DMS114 treated with DMSO at 0.1 percent for 48 hours (cell line): Measurements from ENCODE around the gene PPM1L.

ENCODE experiments used
- DNase-seq: peaks from one replicate; lab custom pipeline; 2025; ENCODE audit not compliant: unreplicated experiment; lab: John Stamatoyannopoulos, UW

The PPM1L gene

DNA sequence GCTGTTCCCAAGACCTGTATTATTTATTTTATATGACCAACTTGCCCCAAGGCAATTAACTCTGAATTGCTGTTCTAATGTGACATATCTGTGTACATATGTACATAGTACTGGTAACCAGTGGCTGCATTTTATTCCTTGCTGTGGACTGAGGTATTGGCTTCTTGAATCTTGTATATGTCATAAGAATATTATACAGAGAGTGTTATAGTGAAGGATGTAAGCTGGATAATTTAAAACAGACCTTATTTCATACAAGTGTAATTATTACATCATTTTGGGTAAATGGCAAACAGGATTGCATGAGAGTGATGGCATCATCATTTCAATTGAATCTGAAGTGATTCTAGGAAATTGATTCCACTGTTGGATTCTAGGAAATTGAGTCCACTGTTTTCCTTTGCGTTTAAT, 316.2 kb downstream of the PPM1L start:
- no peak for DNase-seq

DNA sequence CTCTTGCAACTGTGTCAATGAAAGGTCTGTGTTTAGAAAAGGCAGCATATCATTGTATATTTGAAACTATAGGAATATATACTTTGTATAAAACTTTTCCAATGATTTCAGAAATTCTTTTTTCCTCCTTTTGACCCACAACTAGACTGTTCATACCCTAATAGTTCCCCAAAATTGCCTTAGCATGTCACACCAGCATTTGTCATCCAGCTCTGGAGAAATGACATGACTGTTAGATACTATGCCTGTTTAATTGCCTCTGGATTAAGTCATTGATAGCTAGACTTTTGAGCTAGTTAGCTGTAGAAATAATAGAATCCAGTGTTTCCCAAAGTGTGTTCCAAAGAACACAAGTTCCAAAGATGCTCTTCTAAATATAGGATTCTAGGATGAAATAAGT, 316.7 kb downstream of the PPM1L start:
- no peak for DNase-seq

DNA sequence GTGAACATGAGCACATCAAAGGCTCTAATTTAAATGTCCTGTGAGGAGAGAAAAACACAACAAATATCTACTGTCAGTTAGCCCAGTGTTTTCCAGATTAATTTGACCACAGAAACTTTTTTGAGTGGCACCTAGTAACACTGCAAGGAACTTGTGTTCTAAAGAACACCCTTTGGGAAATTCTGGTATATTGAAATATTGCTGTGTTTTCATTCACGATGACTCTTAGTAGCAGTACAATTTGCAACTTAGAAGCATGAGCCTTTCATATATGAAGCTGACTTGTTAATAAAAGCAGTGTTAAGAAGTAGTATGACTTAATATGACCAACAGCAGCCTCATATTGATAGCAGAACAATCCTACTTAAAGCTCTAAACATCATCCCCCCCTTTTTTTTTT, 317.1 kb downstream of the PPM1L start:
- DNase-seq = no peak

DNA sequence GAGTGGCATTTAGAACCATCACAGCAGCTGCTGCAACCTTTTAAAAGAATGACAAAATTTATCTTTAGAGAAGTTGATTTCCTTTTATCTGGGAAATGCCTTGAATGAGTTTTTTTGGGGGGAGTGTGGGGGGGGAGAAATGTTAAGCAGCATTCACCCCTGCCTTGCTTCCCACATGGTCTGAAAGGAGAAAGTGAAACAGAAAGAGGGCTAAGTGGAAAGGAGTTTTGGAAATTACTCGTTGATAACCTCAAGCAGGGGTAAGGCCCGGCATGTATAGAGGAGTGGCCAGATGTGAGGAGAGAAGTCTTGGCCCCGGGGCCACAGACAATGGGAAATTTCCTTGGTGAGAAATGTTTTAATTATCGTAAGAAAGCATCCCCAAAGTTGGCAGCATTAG, 325.6 kb downstream of the PPM1L start:
- no peak for DNase-seq

DNA sequence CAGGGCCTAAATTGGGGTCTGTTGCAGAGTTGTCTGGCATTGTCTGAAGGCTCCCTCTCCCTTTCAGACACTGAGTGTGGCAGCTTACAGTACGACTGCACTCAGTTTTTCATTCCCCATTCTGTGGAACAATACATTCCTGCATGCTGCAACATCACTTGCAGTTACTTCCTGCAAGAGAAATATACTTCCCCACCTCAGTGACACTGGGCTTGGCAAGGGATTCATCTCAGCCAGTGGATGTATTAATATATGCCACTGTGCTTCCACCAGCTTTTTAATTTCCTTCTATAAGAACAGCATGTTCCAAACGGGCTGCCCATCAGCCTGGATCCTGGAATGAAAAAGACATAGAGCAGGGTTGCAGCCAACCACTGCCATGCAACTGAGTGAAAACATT, 326.0 kb downstream of the PPM1L start:
- DNase-seq = no peak

DNA sequence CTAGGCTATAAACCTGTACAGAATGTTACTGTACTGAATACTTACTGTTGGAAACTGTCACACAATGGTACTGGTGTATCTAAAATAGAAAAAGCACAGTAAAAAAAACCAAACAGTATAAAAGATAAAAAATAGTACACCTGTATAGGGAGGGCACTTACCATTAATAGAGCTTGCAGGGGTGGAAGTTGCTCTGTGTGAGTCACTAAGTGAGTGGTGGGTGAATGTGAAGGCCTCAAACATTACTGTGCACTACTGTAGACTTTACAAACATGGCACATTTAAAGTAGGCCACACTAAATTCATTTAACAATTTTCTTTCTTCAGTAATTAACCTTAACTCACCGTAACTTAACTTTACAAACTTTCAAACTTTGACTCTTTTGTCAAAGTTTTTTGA, 327.1 kb downstream of the PPM1L start:
- DNase-seq = no peak

DNA sequence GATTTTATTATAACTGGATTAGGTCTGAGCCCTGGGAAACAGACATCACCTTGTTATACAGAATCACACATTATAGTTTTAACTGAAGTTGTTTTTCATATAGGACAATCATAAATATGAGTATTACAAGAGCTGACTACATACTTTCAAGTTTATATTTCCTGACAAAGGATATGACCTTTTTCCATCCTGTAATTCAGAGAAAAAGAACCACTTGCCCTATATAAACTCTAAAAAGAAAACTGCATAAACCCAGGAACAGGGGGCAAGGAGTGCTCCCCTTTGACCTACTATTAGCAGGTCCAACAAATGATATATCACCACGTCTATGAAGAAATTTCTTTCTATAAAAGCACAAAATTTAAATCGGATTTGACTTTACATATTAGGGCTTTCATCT, 328.2 kb downstream of the PPM1L start:
- no peak for DNase-seq

DNA sequence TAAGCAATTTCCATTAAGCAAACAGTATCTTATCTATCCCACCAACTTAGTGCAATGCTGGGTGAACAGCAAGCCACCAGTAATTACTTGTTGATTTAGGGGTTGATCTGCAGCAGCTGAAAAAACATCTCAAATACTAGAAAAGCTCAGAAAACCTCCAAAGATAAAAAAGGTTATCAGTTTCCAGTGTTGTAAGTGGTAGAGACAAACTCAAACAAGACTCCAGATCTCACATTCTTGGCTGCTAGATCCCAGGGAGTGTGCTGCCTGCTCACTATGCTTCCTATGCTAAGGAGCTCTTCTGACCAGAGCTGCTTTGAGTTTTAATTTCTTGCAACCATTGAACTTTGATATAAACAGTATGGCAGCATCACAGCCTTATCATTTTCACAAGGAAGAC, 337.9 kb downstream of the PPM1L start:
- no peak for DNase-seq

DNA sequence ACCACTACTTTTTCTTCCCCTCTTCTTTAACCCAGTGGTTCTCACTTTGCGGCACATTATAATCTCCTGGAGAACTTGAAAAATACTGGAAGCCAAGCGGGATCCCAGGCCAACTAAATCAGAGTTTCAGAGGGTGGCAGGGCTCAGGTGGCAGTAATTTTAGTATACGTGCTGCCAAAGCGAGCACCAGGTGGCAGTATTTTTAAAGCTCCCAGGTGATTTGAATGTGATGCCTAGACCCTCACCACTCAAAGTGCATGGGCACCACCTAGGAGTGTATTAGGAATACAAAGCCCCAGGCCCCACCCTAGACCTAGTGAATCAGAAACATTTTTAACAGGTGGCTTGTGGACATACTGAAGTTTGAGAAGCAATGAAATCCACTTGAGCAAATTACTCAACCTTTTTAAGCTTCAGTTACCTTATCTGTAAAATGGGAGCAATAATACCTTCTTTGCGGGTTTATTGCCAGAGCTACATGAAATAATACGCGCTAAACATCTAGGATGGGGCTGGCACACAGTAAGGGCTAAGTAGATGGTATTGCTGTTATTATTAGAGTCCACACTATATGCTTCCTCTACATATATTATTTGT, 340.8 kb downstream of the PPM1L start:
- DNase-seq = no peak

DNA sequence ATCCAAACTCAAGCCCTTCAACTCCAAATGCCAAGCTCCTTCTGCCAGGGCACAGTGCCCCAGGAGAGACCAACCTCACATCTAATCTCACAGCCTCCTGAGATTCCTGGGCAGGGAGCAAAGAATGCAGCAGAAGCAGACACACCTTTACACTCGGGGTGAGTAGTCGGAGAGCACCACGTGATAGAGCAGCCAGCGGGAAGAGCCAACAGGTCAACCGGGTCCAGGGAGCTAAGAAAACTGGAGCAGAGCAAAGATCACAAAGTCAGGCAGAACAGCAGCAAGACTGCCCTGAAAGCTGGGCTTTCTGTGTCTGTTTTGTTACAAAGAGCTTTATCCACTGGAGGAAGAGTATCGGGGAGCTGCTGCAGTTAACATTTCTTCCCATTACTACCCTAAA, 345.0 kb downstream of the PPM1L start:
- no peak for DNase-seq

DNA sequence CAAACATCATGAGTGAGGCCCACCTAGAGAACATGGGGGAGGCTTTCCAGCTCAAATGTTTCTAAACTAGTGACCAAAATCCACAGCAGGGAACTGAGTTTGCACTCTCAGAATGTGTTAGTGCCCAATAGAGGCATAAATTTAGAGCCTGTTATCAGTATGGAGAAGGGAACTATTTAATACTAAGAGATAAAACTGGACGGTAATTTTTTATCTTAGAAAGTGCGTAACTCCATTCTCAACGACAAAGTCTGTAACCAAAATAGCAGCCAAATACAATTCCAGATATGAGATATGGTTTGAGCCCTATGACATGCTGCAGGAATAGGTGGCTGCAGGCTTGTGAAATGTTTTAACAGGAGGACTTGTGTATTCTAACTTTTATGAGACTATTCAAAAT, 345.6 kb downstream of the PPM1L start:
- DNase-seq = no peak

DNA sequence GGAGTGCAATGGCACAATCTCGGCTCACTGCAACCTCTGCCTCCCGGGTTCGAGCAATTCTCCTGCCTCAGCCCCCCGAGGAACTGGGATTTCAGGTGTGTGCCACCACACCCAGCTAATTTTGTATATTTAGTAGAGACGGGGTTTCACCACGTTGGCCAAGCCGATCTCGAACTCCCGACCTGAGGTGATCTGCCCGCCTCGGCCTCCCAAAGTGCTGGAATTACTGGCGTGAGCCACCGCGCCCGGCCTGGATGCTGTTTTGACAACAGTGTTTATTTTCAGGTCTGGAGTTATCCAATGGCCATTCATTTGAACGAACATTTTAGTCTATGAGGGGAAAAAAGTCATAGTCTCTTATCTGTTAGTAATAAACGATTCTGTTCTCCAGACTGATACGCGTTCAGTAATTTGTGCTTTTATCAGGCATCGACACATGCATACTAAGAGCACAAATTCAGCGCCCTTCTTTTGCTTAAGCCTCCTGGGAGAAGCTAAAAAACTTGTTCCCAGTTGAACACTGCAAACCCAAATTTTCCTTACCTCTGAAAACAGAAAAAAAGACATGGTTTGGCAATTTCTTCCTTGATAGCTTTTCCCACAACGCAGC, 347.9 kb downstream of the PPM1L start:
- DNase-seq = no peak

DNA sequence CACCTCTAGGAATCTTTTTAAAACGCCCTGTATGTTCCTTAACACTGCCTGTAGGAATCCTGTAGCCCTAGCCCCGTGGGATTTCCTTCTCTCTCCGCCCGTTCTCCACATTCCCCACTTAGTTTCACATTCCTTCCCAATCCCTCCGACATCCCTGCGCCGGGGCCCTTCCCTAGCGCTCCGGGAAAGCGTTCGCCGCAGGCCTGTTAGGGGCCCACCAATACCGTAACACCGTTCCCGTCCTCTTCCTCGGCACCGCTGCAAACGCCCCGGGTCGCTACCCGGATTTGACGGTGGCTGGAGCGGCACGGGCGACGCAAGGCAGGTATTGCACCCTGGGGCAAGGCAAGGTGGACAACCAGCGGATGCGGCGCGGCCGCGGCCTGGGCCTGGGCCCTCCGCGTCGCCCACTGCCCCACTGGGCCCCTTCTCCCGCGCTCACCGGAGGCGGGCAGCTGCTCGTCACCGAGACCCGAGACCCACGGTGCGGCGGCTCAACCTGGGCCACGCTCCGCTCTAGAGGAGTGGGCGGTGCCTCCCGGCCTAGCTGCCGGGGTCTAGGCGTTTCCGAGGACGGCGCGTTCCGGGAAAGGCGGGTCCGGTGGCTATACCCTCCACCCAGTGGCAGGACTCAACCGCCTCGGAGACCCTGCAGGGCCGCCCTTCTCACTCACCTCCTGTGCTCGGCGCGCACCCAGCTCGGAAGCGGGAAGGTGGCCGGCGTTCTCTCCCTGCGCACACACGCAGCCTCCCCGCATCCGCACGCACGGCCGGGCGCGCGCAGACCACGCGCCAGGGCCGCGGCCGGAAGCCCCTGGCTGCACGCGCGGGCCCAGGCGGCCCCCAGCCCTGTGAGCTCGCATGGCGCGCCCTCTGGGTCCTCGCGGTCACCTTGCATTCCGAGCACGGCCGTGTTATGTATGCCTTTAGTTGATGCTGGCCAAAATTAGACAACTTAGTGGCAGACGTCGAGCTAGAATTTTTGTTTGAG, 348.8 kb downstream of the PPM1L start, which contains the start of gene B3GALNT1:
B3GALNT1 (minus strand) TSS at position 789 of the 991 bp plus-strand sequence. CDS start 18,595 bp downstream, outside the sequence.
- peak; percentile 15 for DNase-seq

DNA sequence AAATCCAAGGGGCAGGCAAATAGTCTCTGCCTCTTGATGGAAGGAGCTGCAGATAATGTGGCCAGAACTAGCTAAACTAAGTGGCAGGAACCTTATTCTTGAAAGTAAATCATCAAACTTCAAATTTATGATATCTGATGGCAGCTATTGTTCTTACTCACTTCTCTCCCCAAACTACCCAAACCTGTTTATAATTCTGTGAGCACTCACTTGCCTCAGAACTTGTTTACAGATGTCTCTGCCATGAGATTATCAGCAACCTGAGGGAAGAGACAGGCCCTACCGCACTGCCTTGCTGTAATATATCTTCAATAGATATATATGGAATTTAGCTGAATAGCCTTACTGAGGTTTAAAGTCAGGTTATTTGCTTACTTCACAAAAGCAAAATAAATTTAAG, 351.3 kb downstream of the PPM1L start:
- no peak for DNase-seq

DNA sequence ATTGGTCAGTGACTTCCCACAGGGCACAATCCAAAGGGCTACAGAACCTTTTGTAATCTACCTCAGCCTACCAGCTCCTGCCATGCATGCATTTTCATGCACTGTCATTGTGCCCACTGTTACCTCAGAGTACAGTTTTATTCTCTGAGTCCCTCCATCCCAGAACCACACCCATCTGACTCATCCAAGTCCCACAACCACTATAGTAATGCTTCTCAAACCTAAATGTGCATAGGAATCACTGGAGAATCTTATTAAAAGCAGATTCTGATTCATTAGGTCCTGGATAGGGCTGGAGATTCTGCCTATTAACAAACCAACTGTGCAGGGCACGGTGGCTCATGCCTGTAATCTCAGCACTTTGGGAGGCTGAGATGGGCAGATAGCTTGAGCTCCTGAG, 352.8 kb downstream of the PPM1L start:
- DNase-seq = no peak

DNA sequence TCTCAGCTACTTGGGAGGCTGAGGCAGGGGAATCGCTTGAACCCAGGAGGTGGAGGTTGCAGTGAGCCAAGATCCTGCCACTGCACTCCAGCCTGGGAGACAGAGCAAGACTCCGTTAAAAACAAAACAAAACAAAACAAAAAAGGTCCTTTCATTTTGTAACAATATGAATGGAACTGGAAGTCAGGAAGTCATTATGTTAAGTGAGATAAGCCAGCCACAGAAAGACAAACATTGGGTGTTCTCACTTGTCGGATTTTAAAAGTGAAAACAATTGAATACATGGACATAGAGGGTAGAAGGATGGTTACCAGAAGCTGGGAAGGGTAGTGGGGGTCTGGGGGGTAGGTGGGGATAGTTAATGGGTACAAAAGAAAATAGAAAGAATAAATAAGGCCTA, 361.6 kb downstream of the PPM1L start:
- DNase-seq = no peak

DNA sequence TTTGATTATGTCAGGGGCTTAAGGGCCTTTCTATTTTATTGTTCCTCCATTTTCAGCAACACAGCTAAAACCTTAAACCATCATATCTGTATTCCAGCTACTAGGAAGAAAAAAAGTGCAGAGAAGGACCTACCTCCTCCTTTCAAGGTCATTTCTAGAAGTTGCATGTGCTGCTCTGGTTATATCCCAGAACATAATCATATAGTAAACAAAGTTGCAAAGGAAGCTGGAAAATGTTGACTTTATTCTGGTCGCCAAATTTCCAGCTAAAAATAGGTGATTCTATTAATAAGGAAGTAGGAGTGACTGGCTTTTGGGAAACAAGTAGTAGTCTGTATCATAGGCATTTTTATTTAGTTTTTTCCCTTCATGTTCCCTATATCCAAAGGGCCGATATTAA, 370.5 kb downstream of the PPM1L start:
- no peak for DNase-seq
